RWPE1 (cell line): ENCODE measurements around the gene SURF1.

Experiments used
- CTCF ChIA-PET: fragments of 350-600 bp; sonication (Branson Sonifier 250); formaldehyde crosslinking; extraction: SDS; loops from one replicate; lab custom pipeline; 2021; lab: Yijun Ruan, JAX
- POLR2A ChIA-PET: fragments of 400-600 bp; formaldehyde crosslinking; extraction: SDS; loops from one replicate; lab custom pipeline; 2020; ENCODE audit warnings: antibody characterized with exemption; ENCODE audit not compliant: low non-redundant PET; lab: Yijun Ruan, JAX
- DNase-seq: peaks from one replicate; pipeline ENCODE4 v3.0.0; 2012; ENCODE audit warnings: low spot score
- H3K27ac ChIP-seq: fragments of 450-650 bp; 2 replicates; pipeline ENCODE4 v1.5.1; 2017
- CTCF ChIP-seq: fragments of 450-650 bp; conservative IDR thresholded peaks from 2 replicates; pipeline ENCODE4 v1.5.1; 2017; ENCODE audit warnings: low read depth, mild to moderate bottlenecking

SURF1 gene

GRCh38 chr9:133401588-133401987, 45.3 kb upstream of the SURF1 start:
- POLR2A ChIA-PET: no interaction called here
- no peak for TF ChIP-seq CTCF
- CTCF ChIA-PET: interaction anchor here (1.5 kb wide), 1 partner anchor 55 kb away, joined by 6 read pairs; no protein-coding TSS in a partner anchor
- H3K27ac ChIP-seq: no peak overlapping the region
- no peak for DNase-seq

- no peak for DNase-seq
- ChIA-PET POLR2A (interaction anchor here (0.6 kb wide), 1 partner anchor 65 kb away, joined by 9 read pairs; no protein-coding TSS in a partner anchor), CTCF (interaction anchor here (1.0 kb wide), 2 partner anchors 13 to 86 kb away, joined by 3 read pairs; no protein-coding TSS in a partner anchor)
- TF ChIP-seq CTCF: no peak
- H3K27ac ChIP-seq: no peak overlapping the region
Observed at GRCh38 chr9:133400292-133400691, 44.0 kb upstream of the SURF1 start.

GRCh38 chr9:133397895-133398294, 41.6 kb upstream of the SURF1 start:
- ChIA-PET CTCF (interaction anchor here (0.6 to 1.1 kb wide), 3 partner anchors 20 to 93 kb away, joined by 3 to 4 read pairs (median 3); no protein-coding TSS in a partner anchor), POLR2A (no interaction called here)

GRCh38 chr9:133397370-133397769, 41.1 kb upstream of the SURF1 start:
- no peak overlapping the region for H3K27ac ChIP-seq
- ChIA-PET POLR2A (no interaction called here), CTCF (interaction anchor here (0.7 kb wide), 1 partner anchor 942 kb away, joined by 3 read pairs; no protein-coding TSS in a partner anchor)
- no peak for DNase-seq
- TF ChIP-seq CTCF: no peak

More at GRCh38 chr9:133397895-133398294, 41.6 kb upstream of the SURF1 start:
- no peak for DNase-seq
- TF ChIP-seq CTCF: no peak
- H3K27ac ChIP-seq: no peak overlapping the region

- TF ChIP-seq CTCF: no peak
- no peak for DNase-seq
- H3K27ac ChIP-seq: no peak overlapping the region
- ChIA-PET CTCF (interaction anchor here (0.7 kb wide), 1 partner anchor 942 kb away, joined by 3 read pairs; no protein-coding TSS in a partner anchor), POLR2A (no interaction called here)
Observed at GRCh38 chr9:133396952-133397351, 40.7 kb upstream of the SURF1 start.

GRCh38 chr9:133394687-133395271, 38.5 kb upstream of the SURF1 start:
- no peak overlapping the region for H3K27ac ChIP-seq
- no peak for TF ChIP-seq CTCF
- DNase-seq: no peak
- ChIA-PET POLR2A (interaction anchor here (0.6 kb wide), 1 partner anchor 382 kb away, joined by 5 read pairs; no protein-coding TSS in a partner anchor), CTCF (interaction anchor here (0.5 to 2.1 kb wide), 4 partner anchors 17 to 209 kb away, joined by 3 to 6 read pairs (median 3); no protein-coding TSS in a partner anchor)
